HFF-Myc (cell line): ENCODE data around the gene CCT2.

Experiments
- DNase-seq: peaks from one replicate; pipeline ENCODE4 v3.0.0-alpha.2; 2011; ENCODE audit warnings: low read depth; ENCODE audit errors: extremely low read depth
- H3K4me3 ChIP-seq: replicated peaks from 2 replicates; pipeline ENCODE4 v1.5.1; 2011; ENCODE audit warnings: low read depth, mild to moderate bottlenecking, control low read depth, low read length
- TF ChIP-seq, protein P1 (sequence below): IDR thresholded peaks from 2 replicates; pipeline ENCODE4 v1.5.1; 2012; ENCODE audit warnings: mild to moderate bottlenecking, low read depth, low read length, control low read depth; ENCODE audit errors: missing control alignments

Gene CCT2

DNA sequence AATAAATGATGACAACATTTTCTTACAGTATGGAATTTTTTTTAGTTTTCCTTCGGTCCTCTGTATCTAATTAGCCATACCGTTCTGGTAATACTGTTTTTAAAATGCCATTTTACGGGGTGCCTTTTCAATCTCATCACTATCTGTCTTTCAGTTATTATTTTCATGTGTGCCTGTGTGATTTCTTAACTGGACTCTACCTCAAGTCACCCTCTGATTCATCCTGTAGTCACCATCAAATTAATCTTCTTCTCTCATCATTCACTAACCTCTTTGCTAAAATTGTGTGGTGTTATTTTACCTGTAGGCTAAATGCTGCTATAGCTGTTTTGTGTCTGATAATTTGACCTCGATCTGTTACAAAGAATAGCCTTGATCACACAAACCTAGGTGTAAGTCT lies 16.0 kb upstream of the CCT2 start:
- no peak overlapping the region for H3K4me3 ChIP-seq
- TF ChIP-seq, protein P1, sequence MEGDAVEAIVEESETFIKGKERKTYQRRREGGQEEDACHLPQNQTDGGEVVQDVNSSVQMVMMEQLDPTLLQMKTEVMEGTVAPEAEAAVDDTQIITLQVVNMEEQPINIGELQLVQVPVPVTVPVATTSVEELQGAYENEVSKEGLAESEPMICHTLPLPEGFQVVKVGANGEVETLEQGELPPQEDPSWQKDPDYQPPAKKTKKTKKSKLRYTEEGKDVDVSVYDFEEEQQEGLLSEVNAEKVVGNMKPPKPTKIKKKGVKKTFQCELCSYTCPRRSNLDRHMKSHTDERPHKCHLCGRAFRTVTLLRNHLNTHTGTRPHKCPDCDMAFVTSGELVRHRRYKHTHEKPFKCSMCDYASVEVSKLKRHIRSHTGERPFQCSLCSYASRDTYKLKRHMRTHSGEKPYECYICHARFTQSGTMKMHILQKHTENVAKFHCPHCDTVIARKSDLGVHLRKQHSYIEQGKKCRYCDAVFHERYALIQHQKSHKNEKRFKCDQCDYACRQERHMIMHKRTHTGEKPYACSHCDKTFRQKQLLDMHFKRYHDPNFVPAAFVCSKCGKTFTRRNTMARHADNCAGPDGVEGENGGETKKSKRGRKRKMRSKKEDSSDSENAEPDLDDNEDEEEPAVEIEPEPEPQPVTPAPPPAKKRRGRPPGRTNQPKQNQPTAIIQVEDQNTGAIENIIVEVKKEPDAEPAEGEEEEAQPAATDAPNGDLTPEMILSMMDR: no peak
- no peak for DNase-seq

DNA sequence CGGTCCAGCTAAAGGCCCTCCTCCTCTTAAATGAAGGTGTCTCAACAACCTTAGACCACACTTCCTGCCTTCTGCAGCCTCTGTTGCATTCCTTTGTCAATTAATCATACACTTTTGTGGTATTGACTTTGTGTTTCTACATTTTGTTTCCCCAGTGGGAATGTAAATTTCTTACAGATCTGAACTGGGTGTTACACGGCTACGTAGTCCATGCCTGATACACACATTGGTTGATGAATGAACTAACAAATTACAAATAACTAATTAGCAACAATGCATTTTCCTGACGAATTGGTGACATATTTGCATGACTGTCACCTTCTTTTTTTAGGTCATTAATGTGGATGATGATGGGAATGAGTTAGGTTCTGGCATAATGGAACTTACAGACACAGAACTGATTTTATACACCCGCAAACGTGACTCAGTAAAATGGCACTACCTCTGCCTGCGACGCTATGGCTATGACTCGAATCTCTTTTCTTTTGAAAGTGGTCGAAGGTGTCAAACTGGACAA lies 15.2 kb upstream of the CCT2 start:
- TF ChIP-seq, protein P1: no peak
- 0 out of 2 replicates have a peak overlapping the region, but pooled peaks have one; percentile 3 for H3K4me3 ChIP-seq
- DNase-seq: no peak

DNA sequence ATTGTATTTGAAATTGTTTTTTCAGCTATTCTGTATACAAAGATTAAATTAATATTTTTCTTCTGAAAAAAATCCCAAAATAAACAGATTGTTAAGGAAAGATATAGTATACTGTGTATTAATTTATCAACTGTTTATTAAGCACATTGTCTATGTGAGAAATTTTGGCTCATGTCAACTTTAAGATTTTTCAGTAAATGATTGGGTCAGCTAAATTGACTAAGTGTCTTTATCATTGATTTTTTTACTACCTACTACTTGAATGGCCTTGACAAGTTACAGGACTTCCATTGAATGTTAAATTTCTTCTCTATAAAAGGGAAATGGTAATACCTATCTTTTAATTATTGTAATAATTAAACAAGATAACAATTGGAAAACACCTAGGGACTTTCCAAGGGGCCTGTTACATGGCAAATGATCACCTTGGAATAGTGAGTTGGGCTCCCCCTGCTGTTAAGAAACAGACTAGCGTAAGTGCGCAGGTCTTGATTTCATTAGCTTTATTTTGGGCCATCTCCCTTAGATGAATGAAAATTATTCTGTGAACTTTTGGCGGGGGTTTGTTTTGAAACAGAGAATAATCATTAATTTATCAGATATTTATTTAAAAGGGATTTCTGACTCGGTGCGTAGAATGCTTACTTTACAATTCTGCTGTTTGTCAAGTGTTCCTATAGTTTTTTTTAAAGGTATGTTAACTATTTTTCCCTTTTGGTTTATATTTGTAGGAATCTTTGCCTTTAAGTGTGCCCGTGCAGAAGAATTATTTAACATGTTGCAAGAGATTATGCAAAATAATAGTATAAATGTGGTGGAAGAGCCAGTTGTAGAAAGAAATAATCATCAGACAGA lies 14.5 kb upstream of the CCT2 start:
- TF ChIP-seq, protein P1: peak; percentile 77
- no peak for DNase-seq
- H3K4me3 ChIP-seq: 0 out of 2 replicates have a peak overlapping the region, but pooled peaks have one; percentile 3

DNA sequence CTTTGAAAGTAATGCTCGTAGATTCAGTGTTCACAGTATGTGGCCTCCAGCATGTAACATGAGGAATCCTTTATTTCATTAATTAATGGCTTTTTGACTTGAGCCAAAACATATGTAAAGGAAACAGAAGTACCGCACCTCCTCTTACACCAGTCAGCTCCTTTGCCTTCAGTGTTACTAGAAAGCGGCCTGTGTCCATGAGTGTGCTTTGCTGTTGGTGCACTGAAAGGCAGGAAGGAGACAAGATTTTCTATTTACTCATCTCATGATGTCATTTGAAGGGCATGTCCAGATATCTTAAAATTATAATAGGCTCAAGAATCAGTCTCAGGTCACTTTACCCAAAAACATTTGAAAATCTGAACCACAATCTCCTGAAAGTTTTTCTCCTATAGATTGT lies 9.9 kb upstream of the CCT2 start:
- TF ChIP-seq, protein P1: no peak
- no peak for DNase-seq
- no peak overlapping the region for H3K4me3 ChIP-seq

DNA sequence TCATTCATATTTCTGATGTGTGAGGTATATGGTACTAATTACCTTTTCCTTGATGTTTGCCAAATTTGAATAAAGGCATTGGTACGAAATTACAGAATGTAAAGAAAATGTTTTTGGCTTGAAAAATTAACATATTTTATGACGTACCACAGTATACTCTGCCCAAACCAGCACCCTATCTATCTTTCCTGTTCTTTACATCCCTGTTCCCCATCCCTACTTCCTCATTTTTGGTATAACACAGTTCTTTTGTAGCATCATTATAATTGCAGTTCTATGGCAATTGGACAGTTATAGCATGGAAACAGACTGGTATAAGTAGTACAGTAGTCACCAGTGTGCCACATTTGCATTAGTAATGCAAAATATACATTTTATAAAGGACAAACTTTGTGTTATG lies 7.0 kb upstream of the CCT2 start:
- DNase-seq: no peak
- H3K4me3 ChIP-seq: no peak overlapping the region
- TF ChIP-seq, protein P1: no peak

DNA sequence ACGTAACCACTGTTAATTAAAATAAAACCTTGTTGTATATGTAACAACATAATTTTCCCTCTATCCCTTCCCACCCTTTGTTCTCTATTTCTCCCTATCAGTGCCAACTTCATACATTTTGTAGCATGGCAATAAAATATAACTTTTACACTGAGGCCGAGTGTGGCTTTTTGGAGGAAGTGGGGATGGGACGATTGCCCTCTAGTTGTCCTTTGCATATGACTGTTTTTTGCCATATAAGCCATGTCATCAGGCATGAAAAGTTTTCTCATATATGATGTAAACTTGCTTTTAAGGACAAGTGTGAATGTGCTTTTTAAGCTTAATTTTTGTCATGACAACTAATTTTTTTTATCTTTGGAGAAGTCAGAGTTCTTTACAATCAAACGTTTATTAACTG lies 6.2 kb upstream of the CCT2 start:
- no peak for DNase-seq
- H3K4me3 ChIP-seq: no peak overlapping the region
- TF ChIP-seq, protein P1: no peak

DNA sequence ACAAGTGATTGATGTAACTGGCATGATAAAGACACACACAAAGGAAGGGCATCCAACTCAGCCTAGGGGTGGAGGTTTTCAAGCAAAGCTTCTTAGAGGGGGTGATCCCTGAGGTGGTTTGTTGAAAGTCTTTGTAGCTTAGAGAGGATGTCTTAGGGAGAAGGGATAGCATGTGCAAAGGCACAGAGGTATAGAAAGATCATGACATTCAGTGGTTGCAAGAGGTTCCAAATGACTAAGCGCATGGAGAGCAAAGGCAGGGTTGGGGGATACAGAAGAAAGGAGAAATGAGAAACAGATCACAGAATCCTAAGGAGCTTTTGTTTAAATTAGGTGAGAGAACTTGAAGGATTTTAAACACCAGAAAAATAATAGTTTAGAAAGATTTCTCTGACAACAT lies 5.2 kb upstream of the CCT2 start:
- no peak overlapping the region for H3K4me3 ChIP-seq
- TF ChIP-seq, protein P1: no peak
- DNase-seq: no peak
